Endodermal cell (in vitro differentiated cells): ENCODE results near the gene SLC26A1. TPM values are rescaled to one million over a fixed set of nuclear protein-coding genes. Genes with fewer than 3 reads are reported as not detected.
A peak's percentile ranks its signal among the peaks of the same experiment; 100 is the strongest.
"Not testable (repeated sequence)": the region's sequence is repeated elsewhere in the genome, so short reads cannot be mapped to it uniquely, and the experiment has no call there.

Experiments
- DNase-seq: peaks from one replicate; pipeline ENCODE4 v3.0.0-alpha.2; 2017
- H3K27ac ChIP-seq: 2 replicates; pipeline ENCODE4 v1.5.1; 2013; ENCODE audit warnings: mild to moderate bottlenecking, low read depth, low read length, moderate library complexity
- H3K27me3 ChIP-seq: 2 replicates; pipeline ENCODE4 v1.6.1; 2013; ENCODE audit warnings: mild to moderate bottlenecking, low read length, moderate library complexity; ENCODE audit not compliant: insufficient read depth, control insufficient read depth, poor library complexity, severe bottlenecking
- H3K36me3 ChIP-seq: 2 replicates; pipeline ENCODE4 v1.7.0; 2013; ENCODE audit warnings: mild to moderate bottlenecking, low read length, moderate library complexity; ENCODE audit not compliant: control insufficient read depth, insufficient read depth
- H3K4me1 ChIP-seq: one replicate; pipeline ENCODE4 v1.7.0; 2013; ENCODE audit warnings: low read length; ENCODE audit not compliant: control insufficient read depth, insufficient read depth
- H3K4me3 ChIP-seq: 2 replicates; pipeline ENCODE4 v1.5.1; 2013; ENCODE audit warnings: mild to moderate bottlenecking, low read length, moderate library complexity
- H3K9ac ChIP-seq: 2 replicates; pipeline ENCODE4 v1.6.1; 2013; ENCODE audit warnings: mild to moderate bottlenecking, low read length, moderate library complexity; ENCODE audit not compliant: poor library complexity, severe bottlenecking; ENCODE audit errors: extremely low read depth
- H3K9me3 ChIP-seq: 2 replicates; pipeline ENCODE4 v1.6.1; 2013; ENCODE audit warnings: mild to moderate bottlenecking, low read length, moderate library complexity; ENCODE audit not compliant: control insufficient read depth
- H3K27ac Mint-ChIP-seq: 2 replicates; pipeline ENCODE4 v1.8.0; 2020; ENCODE audit warnings: mixed read lengths
- H3K27me3 Mint-ChIP-seq: 2 replicates; pipeline ENCODE4 v1.8.0; 2021; ENCODE audit warnings: mild to moderate bottlenecking, mixed read lengths; ENCODE audit not compliant: insufficient read depth
- H3K36me3 Mint-ChIP-seq: 2 replicates; pipeline ENCODE4 v1.8.0; 2020; ENCODE audit warnings: low read depth, mixed read lengths
- H3K4me1 Mint-ChIP-seq: 2 replicates; pipeline ENCODE4 v1.8.0; 2020; ENCODE audit warnings: mixed read lengths
- H3K4me3 Mint-ChIP-seq: 2 replicates; pipeline ENCODE4 v1.8.0; 2020; ENCODE audit warnings: mild to moderate bottlenecking, moderate library complexity, mixed read lengths
- H3K9me3 Mint-ChIP-seq: 2 replicates; pipeline ENCODE4 v1.8.0; 2020; ENCODE audit warnings: mild to moderate bottlenecking, mixed read lengths
- WGBS, 2 experiments: methylation state at CpG; one replicate each; pipeline versions ENCODE4 v1.1.5 to v1.1.7; 2013; ENCODE audit warnings: missing lambda C conversion rate in 2 of 2, mixed read lengths in 1 of 2; ENCODE audit not compliant: insufficient coverage in 1 of 2, insufficient read length in 1 of 2; 5-methylcytosine and 5-hydroxymethylcytosine counted together
- total RNA-seq, 2 donors: library from RNA; stranded (reverse); fragmentation: NEBNext Ultra II Directional in 1 of 2; extraction: Animal tissue kit (Norgen Biotek cat#: 25700) in 1 of 2; gene quantifications; 2 replicates in 1 of 2; 3 replicates in 1 of 2; pipeline ENCODE4 v1.2.1, GENCODE V29; 2021
- TF ChIP-seq, protein P1 (sequence below): fragments of 200-600 bp; sonication (generic); conservative IDR thresholded peaks from 2 replicates; pipeline ENCODE4 v1.5.0; 2021; ENCODE audit warnings: antibody characterized with exemption, mild to moderate bottlenecking

Gene SLC26A1
- total RNA-seq, 2 donors from 2014 or later: 0.55 to 1.0 TPM

- H3K27me3 Mint-ChIP-seq: peaks cover 3% of the 10 kb centered on the region
- H3K4me1 Mint-ChIP-seq: peaks cover 30% of the 10 kb centered on the region
- peak; percentile 42 for DNase-seq
- TF ChIP-seq, protein P1, sequence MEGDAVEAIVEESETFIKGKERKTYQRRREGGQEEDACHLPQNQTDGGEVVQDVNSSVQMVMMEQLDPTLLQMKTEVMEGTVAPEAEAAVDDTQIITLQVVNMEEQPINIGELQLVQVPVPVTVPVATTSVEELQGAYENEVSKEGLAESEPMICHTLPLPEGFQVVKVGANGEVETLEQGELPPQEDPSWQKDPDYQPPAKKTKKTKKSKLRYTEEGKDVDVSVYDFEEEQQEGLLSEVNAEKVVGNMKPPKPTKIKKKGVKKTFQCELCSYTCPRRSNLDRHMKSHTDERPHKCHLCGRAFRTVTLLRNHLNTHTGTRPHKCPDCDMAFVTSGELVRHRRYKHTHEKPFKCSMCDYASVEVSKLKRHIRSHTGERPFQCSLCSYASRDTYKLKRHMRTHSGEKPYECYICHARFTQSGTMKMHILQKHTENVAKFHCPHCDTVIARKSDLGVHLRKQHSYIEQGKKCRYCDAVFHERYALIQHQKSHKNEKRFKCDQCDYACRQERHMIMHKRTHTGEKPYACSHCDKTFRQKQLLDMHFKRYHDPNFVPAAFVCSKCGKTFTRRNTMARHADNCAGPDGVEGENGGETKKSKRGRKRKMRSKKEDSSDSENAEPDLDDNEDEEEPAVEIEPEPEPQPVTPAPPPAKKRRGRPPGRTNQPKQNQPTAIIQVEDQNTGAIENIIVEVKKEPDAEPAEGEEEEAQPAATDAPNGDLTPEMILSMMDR: no peak
- no peak overlapping the region for H3K4me3 ChIP-seq
- 94 to 97% methylated on average over 54 to 62 of the region's 62 CpGs for WGBS, 2 experiments
- H3K9me3 ChIP-seq: no peaks in the 10 kb centered on the region
- H3K36me3 ChIP-seq: no peaks in the 10 kb centered on the region
- no peak overlapping the region for H3K27ac ChIP-seq
- no peaks in the 10 kb centered on the region for H3K9me3 Mint-ChIP-seq
- H3K27me3 ChIP-seq: no peaks in the 10 kb centered on the region
- no peak overlapping the region for H3K9ac ChIP-seq
- no peak overlapping the region for H3K4me3 Mint-ChIP-seq
- peaks cover 9% of the 10 kb centered on the region for H3K4me1 ChIP-seq
- H3K36me3 Mint-ChIP-seq: peaks cover 2% of the 10 kb centered on the region
- H3K27ac Mint-ChIP-seq: no peak overlapping the region
Measured at GRCh38 chr4:946517-947471, 46.4 kb downstream of the SLC26A1 start.

- Histone ChIP-seq H3K4me3 (peak overlapping the region; percentile 70), H3K4me1 (peaks cover 9% of the 10 kb centered on the region), H3K27ac (no peak overlapping the region), H3K36me3 (no peaks in the 10 kb centered on the region), H3K27me3 (no peaks in the 10 kb centered on the region), H3K9ac (no peak overlapping the region), H3K9me3 (no peaks in the 10 kb centered on the region)
- Mint-ChIP-seq H3K4me3 (peak overlapping the region; percentile 44), H3K27me3 (peaks cover 3% of the 10 kb centered on the region), H3K9me3 (no peaks in the 10 kb centered on the region), H3K27ac (peak overlapping the region; percentile 97), H3K36me3 (peaks cover 2% of the 10 kb centered on the region), H3K4me1 (peaks cover 30% of the 10 kb centered on the region)
- TF ChIP-seq, protein P1: no peak
- DNase-seq: no peak
- 81 to 84% methylated on average over 9 of the region's 9 CpGs for WGBS, 2 experiments
Measured at GRCh38 chr4:946103-946450, 47.1 kb downstream of the SLC26A1 start.

DNA sequence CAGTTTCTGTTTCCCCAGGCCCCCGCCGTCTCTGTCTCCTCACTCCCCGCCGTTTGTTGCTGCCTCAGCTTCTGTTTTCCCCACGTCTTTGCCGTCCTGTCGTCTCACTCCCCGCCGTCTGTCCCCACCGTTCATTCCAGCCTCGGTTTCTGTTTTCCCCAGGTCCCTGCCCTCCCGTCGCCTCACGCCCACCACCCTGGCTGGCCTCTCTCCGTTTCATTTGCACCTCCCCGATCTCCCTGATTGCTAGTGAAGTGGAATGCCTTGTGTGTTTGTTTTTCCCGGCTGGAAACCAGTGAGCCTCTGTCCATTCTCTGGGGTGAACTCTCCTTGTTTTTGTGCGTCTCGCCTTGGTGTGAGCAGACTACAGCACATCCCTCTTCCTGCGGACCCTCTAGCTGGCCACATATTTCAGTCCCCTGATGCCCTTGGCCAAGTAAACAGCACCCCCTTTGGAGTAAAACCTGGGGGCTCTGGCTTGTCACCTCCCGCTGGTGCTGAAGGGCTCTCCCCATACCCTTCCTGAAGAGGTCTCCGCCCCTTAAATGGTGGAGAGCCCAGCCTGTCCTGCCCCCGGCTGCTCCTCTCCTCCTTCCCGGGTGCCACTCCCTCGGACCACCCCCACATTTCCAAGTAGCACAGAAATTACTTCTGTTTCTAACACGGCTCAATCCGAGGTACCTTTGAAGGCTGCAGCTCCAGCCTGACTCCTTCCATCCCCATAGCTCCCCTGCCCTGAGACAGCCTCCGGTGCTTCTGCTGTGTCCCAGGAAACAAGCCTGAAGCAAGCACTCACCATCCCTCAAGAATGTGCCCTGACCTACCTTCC, 47.7 kb downstream of the SLC26A1 start:
- Histone ChIP-seq H3K9ac (peak overlapping the region; percentile 53), H3K4me1 (peaks cover 9% of the 10 kb centered on the region), H3K9me3 (no peaks in the 10 kb centered on the region), H3K27ac (no peak overlapping the region), H3K27me3 (no peaks in the 10 kb centered on the region), H3K4me3 (peak overlapping the region; percentile 70), H3K36me3 (no peaks in the 10 kb centered on the region)
- H3K4me1 Mint-ChIP-seq: peaks cover 30% of the 10 kb centered on the region
- 15 to 21% methylated on average over 22 to 28 of the region's 28 CpGs for WGBS, 2 experiments
- peak overlapping the region; percentile 44 for H3K4me3 Mint-ChIP-seq
- peak; percentile 74 for DNase-seq
- peak overlapping the region; percentile 97 for H3K27ac Mint-ChIP-seq
- TF ChIP-seq, protein P1: no peak
- H3K36me3 Mint-ChIP-seq: peaks cover 2% of the 10 kb centered on the region
- H3K9me3 Mint-ChIP-seq: no peaks in the 10 kb centered on the region
- H3K27me3 Mint-ChIP-seq: peaks cover 3% of the 10 kb centered on the region

- not testable (repeated sequence) for H3K4me1 ChIP-seq, H3K9ac ChIP-seq, H3K27ac Mint-ChIP-seq, H3K9me3 Mint-ChIP-seq, H3K36me3 ChIP-seq, DNase-seq, H3K4me3 Mint-ChIP-seq, H3K9me3 ChIP-seq, H3K4me1 Mint-ChIP-seq, H3K27ac ChIP-seq, H3K4me3 ChIP-seq, H3K27me3 Mint-ChIP-seq, H3K36me3 Mint-ChIP-seq
- WGBS, 2 experiments: 71 to 85% methylated on average over 1 to 3 of the region's 4 CpGs
- H3K27me3 ChIP-seq: peaks cover 12% of the 10 kb centered on the region
Measured at GRCh38 chr4:939508-939907, 53.7 kb downstream of the SLC26A1 start.
